ENCODE measurements around the gene TXLNB. TPM values are rescaled to one million over a fixed set of nuclear protein-coding genes. Genes with fewer than 3 reads are reported as not detected.
"Not testable (repeated sequence)": the region's sequence is repeated elsewhere in the genome, so short reads cannot be mapped to it uniquely, and the experiment has no call there.

TXLNB gene
- total and polyA plus RNA-seq, 2 of the 4 experiments (the other 2 are of a cell fraction): under 0.01 to 0.05 TPM

DNA sequence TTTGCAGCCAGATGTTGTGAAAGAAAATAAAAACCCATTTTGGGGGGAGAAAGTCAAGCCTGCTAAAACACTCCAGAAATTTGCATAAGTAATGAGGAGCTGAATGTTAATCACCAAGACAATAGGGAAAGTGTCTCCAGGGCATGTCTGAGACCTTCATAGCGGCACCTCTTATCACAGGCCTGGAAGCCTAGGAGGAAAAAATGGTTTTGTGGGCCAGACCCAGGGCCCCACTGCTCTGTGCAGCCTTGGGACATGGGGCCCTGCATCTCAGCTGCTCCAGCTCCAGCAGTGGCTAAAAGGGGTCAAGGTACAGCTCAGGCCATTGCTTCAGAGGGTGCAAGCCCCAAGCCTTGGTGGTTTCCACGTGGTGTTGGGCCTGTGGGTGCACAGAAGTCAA, 57.6 kb downstream of the TXLNB start:
- H3K36me3 ChIP-seq (ENCODE audit: control insufficient read depth, insufficient read depth, low read length); H3K18ac ChIP-seq (ENCODE audit: low read depth, low read length); in situ Hi-C loops (cut with MboI; ENCODE audit: low sequenced_read_pairs); dilution Hi-C loops (cut with HindIII; ENCODE audit: low sequenced_read_pairs, unreplicated experiment); H3K27ac ChIP-seq (ENCODE audit: insufficient read depth, low read length); H3K56ac ChIP-seq (ENCODE audit: extremely low read depth, insufficient read depth, low read length); H3K4me3 ChIP-seq (ENCODE audit: insufficient read depth, low read depth, low read length); intact Hi-C loops (cut with micrococcal nuclease); H2BK5ac ChIP-seq (ENCODE audit: low read depth, low read length, poor library complexity, severe bottlenecking); CTCF ChIA-PET; H2BK120ac ChIP-seq (ENCODE audit: low read depth, low read length); H4K20me1 ChIP-seq (ENCODE audit: insufficient read depth, low read length); DNase-seq; H3K79me1 ChIP-seq (ENCODE audit: low read depth in 1 of 2, low read length in 2 of 2); H2AFZ ChIP-seq (replicated peaks; ENCODE audit: low read length, poor library complexity); ATAC-seq (ENCODE audit: low read depth); H2BK20ac ChIP-seq (ENCODE audit: low read depth, low read length); H3K9ac ChIP-seq (ENCODE audit: low read depth, low read length); BruUV-seq (replicated peaks); H3K9me3 ChIP-seq (ENCODE audit: control insufficient read depth, insufficient read depth, low read length); H2BK15ac ChIP-seq (ENCODE audit: low read depth, low read length); H3K9me1 ChIP-seq (ENCODE audit: insufficient read depth, low read length); H4K8ac ChIP-seq (ENCODE audit: low read depth in 2 of 2, low read length in 2 of 2); H3K4me2 ChIP-seq (ENCODE audit: low read depth, low read length); POLR2A ChIA-PET (ENCODE audit: unreplicated experiment); H2AK5ac ChIP-seq (ENCODE audit: low read depth, low read length); H4K5ac ChIP-seq (ENCODE audit: low read depth, low read length); H2AK9ac ChIP-seq (replicated peaks; ENCODE audit: low read depth, low read length, poor library complexity); H3K4me1 ChIP-seq (ENCODE audit: control insufficient read depth, insufficient read depth, low read length); H3K23ac ChIP-seq (ENCODE audit: low read depth, low read length); H3K4ac ChIP-seq (ENCODE audit: low read depth, low read length); H4K91ac ChIP-seq (ENCODE audit: insufficient read depth, low read depth, low read length); H3K14ac ChIP-seq (replicated peaks; ENCODE audit: low read depth, low read length): not testable (repeated sequence)
- H3K27me3 ChIP-seq (ENCODE audit: control insufficient read depth, insufficient read depth, low read length): peaks cover 11% of the 10 kb centered on the region
- WGBS, 2 experiments (ENCODE audit: extremely low coverage in 2 of 2, insufficient read length in 1 of 2): 40% methylated on average over 1 of the region's 2 CpGs; no CpG with 5 or more reads in 1 of the 2 experiments
